ENCODE results near the gene SSX2IP.
"Not testable (repeated sequence)": the region's sequence is repeated elsewhere in the genome, so short reads cannot be mapped to it uniquely, and the experiment has no call there.

SSX2IP gene

GRCh38 chr1:84675106-84675505 is 15.2 kb downstream of the SSX2IP start:
- DNase-seq: no peak

DNA sequence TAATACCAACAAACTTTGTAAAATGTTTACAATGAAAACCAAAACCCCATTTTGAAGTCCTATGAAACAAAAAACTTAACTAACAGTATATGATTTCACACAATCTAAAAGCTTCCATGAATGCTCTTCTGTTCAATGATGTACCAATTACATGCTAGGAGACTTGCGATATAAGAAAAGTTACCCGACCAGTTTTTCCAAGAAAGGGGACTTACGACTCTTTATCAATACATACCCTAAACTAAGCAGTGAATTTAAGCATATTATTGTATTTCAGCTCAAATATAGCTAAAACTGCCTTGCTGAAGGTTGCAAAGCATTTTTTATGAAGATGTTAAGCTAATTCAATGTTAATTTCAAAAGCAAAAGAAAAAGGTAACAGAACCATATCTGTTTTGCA is 15.6 kb downstream of the SSX2IP start:
- DNase-seq: no peak

- DNase-seq: no peak
These were observed 16.2 kb downstream of the SSX2IP start for GRCh38 chr1:84674021-84674420.

DNA sequence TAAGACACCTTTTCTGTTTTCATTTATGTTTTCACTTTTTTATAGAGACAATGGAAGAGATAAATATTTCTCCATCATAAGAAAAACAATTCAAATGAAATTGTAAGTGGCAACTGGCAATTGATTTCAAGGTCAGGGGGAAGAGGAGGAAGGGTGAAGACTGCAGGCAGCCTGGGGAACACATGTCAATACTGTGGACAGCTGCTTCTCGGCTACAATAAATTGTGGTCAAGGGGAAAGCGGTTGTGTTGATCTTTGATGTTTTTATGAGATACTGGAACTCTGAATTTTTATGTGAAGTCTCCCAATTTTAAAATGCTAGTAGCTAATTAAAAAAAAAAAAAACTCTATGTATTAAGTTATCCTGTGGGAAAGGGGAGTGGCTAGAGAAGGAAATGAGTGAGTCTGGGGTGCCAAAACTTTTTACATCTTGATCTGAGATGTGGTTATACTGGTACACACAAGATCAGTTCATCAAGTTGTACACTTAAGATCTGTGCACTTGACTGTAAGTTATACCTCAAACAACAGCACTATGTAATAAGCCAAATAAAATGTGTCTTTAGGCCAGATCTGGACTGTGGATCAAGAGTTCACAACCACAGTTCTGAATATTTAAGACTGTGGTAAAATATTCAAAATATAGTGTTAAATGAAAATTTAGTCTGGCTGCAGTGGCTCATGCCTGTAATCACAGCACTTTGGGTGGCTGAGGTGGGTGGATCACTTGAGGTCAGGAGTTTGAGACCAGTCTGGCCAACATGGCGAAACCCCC is 18.0 kb downstream of the SSX2IP start:
- DNase-seq: no peak

DNA sequence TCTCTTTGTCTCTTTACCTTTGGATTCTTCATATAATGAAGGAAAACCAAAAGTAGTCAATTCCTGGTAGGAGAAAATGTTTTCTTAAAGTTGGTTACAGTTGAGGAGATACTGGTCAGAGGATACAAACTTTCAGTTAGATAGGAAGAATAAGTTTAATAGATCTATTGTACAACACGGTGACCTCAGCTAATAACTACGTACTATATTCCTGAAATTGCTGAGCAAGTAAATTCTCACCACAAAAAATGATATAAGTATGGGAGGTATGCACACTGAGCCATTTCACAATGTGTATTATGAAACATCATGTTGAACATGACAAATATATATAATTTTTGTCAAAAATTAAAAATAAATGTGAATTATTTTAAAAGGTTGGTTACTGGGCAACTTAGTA is 20.4 kb downstream of the SSX2IP start:
- DNase-seq: no peak

DNA sequence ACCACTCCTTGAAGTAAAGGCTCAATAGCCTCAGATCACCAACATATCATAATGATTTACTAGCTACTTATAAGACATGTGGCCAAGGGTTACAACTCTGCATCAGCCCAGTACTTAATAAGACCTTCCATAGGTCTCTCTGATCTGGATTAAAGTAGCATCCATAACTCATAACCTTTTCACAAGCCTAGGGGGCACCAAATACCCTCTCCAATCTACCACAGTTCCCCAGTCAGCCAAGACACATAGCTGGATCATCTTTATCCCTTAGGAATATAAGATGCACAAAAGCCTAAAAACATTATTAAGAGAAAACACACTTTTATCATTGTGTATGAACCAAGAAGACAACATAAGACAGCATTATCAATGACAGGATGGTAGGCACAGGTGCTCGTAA is 22.1 kb downstream of the SSX2IP start:
- DNase-seq: no peak

- DNase-seq: no peak
These were observed 24.5 kb downstream of the SSX2IP start for GRCh38 chr1:84665703-84666317.

DNA sequence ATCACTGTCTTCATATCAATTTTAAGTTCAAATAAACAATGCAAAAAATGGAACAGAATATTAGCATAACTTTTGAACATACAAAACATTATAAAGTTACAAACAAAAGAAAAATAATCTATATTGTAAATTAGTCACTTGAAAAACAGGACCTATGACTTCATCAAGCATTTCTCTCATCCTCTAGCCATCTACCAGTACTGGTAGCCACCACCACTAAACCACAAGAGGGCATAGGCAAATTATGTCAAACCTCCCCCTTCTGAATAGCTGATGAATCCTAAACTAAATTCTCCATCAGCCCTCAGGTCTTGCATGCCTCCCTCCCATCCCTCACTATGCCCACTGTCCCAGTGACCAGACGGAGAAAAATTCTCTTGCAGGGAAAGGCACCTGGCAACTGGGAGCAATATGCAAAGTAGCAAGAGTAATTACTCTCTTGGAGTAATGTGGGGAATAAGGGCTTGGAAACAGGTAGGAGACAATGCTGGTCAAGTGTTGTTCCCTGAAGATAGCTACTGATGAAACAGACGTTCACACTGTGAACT is 37.1 kb downstream of the SSX2IP start:
- DNase-seq: no peak

DNA sequence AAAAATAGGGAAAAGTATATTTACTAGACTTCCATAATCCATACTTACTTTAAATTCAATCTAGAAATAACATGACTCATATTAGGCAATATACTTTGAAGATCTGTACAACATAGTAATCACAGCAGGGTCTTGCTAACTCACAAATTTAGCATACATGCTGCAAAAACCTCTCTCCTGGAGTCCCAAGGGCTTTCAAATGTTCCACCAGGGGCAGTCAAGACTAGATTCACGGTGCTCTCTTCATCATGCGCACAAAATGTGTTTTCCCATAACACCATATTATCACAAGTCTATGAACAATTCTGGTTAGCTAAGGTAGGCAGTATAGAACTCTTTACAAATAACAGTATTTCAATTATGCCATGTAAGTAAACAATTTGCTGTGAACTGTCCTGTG is 45.8 kb downstream of the SSX2IP start:
- no peak for DNase-seq

- no peak for DNase-seq
These were observed 47.1 kb downstream of the SSX2IP start for GRCh38 chr1:84643183-84643582.

DNA sequence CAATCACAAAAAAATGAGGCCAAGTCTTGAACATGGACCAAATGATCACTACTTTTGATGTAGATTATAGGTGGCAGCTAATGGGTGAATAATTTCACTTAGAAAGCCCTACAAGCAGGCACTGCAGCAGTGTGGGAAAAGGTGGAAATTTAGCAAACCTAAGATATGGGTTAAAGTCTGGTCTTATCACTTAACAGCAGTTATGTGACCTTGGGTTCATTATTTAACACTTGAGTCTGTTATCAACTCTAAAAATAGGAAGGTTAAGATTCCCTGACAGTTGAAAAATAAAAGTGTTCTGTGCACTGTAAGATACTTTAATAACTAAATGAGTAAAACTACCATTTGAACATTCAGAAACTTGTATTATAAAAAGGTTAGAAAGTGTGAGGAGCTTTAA is 47.5 kb downstream of the SSX2IP start:
- DNase-seq: no peak

DNA sequence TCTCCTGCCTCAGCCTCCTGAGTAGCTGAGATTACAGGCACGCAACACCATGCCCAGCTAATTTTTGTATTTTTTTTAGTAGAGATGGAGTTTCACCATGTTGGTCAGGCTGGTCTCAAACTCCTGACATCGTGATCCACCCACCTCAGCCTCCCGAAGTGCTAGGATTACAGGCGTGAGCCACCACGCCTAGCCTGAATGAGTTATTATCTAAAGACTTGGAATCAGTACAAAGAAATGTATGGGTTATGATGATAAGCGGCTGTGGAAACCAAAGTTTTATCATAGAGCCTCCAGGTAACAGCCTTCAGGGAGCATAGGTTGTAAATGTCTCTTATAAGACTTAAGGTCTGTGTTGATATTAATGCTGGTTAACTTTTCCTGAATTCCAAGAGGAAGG is 50.5 kb downstream of the SSX2IP start:
- not testable (repeated sequence) for DNase-seq

DNA sequence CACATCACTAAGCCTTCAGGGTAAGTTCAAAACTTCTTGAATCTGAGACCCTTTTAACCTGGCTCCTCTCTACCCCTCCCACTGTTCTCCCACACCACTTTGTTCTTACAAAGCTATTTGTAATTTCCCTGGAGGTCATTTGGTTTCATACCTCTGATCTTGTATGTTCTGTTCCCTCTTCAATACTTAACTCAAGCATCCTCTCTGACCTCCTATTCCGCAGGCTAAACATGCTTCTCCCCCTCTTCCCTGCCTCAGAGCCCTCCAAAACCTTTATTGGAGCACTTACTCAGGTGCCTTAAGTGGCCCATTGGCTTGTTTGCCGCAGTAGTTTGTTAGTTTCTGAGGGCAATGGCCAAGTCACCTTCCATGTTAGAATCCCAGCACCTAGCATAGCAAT is 54.8 kb downstream of the SSX2IP start:
- DNase-seq: no peak

DNA sequence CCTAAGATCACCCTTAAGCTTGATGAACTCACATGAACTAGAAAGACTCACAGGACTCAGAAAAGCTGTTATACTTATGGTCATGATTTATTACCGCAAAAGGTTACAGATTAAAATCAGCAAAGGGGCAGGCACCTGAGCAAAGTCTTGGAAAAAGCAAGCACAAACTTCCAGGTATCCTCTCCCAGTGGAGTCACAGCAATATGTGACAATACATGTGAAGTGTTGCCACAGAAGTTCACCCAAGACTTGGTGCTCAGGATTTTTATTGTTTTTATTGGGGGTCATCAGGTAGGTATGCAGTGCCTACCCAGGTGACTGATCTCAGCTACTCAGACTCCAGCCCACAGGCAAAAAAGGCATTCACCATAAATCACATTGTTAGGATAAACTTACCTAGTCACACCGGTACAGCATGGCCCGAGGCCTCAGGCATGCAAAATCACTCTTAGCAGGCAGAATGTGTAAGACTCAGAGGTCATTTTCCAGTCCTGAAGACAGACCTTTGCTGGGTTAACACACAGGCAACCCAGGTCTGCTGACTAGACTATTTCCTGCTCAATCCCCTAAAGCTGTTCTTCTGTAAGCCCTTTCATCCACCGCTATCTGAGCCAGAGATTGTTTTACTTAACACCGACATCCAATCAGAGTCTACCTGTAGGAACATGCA is 55.6 kb downstream of the SSX2IP start:
- DNase-seq: no peak

DNA sequence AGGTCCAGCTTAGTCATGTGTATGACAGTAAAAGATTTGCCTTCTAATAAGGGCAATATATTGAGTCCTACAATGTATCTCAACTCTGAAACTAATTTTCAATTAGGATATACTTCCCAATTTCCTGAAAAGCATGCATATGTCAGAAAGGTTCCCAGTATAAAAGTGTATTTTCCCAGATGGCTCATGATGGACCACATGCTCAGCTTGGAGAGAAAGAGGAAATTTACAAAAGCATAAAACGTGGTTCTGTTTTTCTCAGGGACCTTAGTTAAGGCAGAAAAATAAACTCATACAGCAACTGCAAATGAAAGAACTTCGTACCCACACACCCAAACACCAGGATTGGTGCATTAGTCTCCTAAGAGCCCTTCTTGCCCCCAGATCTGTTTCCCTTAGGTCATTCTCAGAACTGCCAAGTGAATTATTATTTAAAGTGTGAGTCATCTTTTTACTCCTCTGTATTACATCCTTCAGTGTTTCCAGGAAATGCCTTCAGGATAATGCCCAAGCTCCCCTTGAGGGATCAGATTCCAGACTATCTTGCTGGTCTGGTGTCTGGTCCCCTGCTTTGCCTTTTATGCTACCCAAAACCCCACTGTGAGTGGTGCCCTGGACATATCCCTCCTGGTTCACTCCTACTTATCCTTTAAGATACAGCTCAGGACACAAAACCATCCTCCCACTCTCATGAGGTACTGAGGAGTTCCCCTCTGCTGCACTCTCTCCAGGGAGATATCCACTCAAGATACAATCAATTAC is 57.4 kb downstream of the SSX2IP start:
- no peak for DNase-seq

DNA sequence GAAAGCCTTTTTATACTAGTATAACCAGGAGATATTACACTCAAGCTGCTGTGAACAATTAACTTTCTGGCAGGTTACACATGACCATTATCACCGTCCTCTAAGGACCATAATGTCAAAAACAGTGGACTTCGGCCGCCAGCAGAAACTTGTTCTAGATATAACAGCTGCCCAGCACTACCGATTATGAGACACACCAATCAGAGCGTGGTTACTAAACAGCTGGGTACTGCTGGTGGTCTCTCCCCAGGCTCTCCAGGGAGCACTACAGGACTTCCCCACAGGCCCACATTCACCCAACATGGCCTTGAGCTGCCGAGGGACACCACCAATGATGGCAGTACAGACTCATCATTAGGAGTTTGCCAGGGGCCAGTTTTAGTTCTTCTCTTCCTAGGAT is 58.1 kb downstream of the SSX2IP start:
- DNase-seq: no peak

- DNase-seq: no peak
These were observed 65.4 kb downstream of the SSX2IP start for GRCh38 chr1:84624876-84625275.

DNA sequence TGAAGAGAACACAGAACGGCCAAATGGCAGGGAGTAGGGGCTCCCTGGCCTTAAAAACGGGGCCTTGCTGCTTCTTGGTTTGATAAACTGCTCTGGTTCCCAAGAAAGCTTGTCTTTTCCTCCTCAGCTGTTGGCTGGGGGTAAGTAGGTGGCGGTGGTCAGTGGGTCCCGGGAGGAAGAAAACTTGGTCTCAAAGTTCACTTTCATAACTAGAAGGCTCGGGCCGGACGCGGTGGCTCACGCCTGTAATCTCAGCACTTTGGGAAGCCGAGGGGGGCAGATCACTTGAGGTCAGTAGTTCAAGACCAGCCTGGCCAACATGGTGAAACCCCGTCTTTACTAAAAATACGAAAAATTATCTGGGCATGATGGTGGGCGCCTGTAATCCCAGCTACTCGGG is 68.7 kb downstream of the SSX2IP start:
- no peak for DNase-seq

GRCh38 chr1:84620720-84621313 is 69.4 kb downstream of the SSX2IP start:
- peak; percentile 61 for DNase-seq

DNA sequence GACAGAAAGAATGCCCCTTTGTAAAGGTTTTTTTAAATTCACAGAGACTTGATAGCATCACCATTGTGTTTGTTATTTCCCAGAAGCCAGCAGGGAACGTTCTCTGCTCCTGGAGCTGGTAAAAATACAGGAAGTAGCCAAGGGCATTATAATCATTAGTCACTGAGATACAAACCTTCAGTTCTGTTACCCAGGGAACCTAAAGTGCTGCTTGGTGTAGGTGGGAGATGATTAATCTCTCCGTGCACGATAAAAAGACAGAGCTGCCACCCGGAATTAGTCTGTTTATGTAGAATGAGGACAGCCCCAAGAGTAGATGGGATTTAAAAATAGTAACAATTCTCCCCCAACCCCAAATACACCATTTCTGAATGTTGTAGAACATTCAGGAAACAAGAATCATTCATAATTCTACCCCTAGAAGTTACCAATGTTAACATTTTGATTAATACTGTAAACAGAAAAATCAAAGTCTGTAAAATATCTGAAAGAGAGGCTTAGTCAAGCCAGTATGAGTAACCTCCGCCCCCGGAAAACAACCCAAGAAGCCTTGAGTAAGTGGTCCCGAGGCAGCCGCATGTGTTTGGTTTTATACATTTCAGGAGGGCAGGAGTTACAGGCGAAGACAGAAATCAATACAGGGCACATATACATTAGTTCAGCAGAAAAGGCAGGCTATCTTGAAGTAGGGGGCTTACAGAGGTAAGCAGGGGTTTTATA is 70.7 kb downstream of the SSX2IP start:
- no peak for DNase-seq

DNA sequence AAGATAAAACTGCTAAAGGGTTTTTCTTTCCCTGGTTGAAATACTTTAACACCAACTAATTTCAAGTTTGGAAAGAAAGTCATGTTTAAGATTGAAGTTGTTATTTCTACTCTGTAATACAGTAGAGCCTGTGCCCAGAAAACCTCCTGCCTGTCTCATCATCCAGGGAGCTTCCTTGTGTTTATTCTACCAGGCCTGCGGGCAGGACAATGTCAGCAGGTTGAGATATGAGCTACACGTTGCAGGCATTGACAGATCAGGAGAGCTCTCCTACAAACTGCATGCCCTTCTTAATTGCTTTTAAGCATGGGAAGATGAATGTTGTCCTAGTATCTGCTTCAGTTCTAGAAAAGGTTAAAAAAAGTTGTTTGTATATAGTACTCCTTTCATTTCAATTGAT is 72.9 kb downstream of the SSX2IP start:
- no peak for DNase-seq

DNA sequence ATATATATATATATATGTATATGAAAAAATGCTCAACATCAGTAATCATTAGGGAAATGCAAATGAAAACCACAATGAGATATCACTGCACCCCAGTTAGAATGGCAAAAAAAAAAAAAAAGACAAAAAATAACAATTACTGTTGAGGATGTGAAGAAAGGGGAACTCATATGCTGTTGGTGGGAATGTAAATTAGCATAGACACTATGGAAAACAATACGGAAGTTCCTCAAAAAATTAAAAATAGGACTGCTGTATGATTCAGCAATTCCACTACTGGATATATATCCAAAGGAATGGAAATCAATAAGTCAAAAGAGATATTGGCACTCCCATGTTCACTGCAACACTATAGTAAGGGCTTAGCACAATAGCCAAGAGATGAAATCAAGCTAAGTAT is 74.5 kb downstream of the SSX2IP start:
- DNase-seq: no peak
